Fibroblast of the aortic adventitia (primary cell): ENCODE measurements around the gene RGS6. TPM values are rescaled to one million over a fixed set of nuclear protein-coding genes. Genes with fewer than 3 reads are reported as not detected.

ENCODE experiments used
- DNase-seq: peaks from one replicate; pipeline ENCODE4 v3.0.0-alpha.2; 2010; ENCODE audit warnings: low read depth
- H3K4me3 ChIP-seq: 2 replicates; pipeline ENCODE4 v1.5.1; 2011; ENCODE audit warnings: low read depth, mild to moderate bottlenecking, control low read depth, low read length, moderate library complexity
- total RNA-seq: library from RNA; depleted of rRNA; stranded (reverse); fragments of >200 nt; gene quantifications from 2 replicates; pipeline ENCODE4 v1.2.3, GENCODE V29; 2012; ENCODE audit warnings: low replicate concordance
- TF ChIP-seq, protein P1 (sequence below): IDR thresholded peaks from 2 replicates; pipeline ENCODE4 v1.5.1; 2011; ENCODE audit warnings: mild to moderate bottlenecking, low read length, control low read depth, inconsistent platforms; ENCODE audit not compliant: insufficient read depth

The RGS6 gene
- total RNA-seq, 1 donor, result not detected

DNA sequence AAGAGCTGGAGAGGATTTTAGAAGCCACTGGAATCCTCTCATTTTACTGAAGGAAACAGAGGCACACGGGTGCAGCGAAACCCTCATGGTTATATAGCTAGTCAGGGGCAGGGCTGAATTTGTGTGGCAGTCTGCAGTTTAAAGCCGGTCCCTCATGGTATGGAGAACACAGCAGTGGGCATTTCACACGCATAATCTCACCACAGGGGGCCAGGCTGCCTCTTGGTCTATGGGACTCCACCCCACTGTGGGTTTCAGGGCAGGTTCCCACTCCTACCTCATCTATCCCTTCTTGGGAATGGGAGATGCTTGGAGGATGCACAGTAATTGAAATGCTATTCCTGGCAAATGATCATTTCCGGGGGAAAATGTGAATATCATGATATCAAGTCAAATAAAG is 400.6 kb downstream of the RGS6 start:
- no peak overlapping the region for H3K4me3 ChIP-seq
- TF ChIP-seq, protein P1, sequence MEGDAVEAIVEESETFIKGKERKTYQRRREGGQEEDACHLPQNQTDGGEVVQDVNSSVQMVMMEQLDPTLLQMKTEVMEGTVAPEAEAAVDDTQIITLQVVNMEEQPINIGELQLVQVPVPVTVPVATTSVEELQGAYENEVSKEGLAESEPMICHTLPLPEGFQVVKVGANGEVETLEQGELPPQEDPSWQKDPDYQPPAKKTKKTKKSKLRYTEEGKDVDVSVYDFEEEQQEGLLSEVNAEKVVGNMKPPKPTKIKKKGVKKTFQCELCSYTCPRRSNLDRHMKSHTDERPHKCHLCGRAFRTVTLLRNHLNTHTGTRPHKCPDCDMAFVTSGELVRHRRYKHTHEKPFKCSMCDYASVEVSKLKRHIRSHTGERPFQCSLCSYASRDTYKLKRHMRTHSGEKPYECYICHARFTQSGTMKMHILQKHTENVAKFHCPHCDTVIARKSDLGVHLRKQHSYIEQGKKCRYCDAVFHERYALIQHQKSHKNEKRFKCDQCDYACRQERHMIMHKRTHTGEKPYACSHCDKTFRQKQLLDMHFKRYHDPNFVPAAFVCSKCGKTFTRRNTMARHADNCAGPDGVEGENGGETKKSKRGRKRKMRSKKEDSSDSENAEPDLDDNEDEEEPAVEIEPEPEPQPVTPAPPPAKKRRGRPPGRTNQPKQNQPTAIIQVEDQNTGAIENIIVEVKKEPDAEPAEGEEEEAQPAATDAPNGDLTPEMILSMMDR, result no peak
- DNase-seq, result no peak

DNA sequence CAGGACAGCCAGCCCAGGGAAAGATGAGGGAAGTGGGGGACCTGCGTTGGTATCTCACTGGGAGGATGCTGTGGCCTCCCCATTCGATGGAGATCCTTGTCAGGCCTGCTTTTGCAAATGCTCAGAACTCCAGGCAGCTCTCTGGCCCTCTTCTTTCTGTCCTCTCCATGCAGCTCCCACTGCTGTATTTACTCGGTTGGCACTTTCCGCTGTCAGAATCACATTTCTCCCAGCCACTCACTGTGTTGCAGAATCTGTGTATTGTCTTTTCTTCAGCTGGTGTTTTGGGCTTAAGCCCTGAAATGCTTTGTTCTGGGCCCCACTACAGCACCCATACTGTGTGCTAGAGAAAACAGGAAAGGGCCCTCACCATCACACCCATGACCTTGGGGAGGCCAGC is 401.1 kb downstream of the RGS6 start:
- H3K4me3 ChIP-seq, result no peak overlapping the region
- TF ChIP-seq, protein P1, result no peak
- DNase-seq, result no peak

DNA sequence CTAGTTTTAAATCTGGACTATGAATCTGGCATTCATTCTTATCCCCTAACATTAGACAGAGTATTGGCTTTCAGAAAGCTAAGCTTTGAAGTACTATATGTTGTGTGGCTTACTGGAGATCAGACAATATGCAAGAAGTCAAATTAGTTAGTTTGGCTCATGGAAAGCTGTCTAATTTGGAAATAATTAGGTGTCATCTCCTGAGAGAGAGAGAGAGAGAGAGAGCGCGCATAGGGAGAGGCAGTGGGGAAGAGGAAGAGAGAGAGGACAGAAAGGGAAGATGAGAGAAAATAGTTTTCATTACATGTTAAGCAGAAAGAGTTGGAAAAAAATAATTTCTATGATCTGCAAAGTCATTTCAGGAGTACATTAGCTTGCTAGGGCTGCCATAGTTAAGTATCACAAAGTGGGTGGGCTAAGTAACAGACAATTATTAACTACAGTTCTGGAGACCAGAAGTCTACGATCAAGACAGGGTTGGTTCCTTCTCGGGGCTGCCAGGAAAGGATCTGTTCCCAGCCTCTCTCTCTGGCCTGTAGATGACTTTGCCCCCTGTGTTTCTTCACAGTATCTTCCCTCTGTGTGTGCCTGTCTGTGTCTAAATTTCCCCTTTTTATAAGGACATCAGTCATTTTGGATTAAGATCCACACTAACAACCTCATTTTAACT is 404.2 kb downstream of the RGS6 start:
- TF ChIP-seq, protein P1, result no peak
- DNase-seq, result no peak
- no peak overlapping the region for H3K4me3 ChIP-seq

DNA sequence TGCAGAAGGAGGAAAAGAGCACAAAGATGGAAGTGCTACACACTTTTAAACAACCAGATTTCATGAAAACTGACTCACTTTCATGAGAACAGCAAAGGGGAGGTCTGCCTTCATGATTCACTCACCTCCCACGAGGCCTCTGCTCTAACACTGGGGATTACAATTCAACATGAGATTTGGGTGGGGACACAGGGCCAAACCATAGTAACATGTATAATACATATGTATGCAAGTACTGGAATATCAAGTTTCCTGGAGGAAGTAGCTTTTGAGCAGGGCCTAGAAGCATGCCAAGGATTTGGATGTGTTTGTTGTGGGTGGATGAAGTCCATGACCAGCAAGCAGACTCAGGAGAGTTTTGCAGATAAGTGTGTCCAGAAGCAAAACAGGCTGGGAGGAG is 409.0 kb downstream of the RGS6 start:
- TF ChIP-seq, protein P1, result no peak
- DNase-seq, result no peak
- H3K4me3 ChIP-seq, result no peak overlapping the region

DNA sequence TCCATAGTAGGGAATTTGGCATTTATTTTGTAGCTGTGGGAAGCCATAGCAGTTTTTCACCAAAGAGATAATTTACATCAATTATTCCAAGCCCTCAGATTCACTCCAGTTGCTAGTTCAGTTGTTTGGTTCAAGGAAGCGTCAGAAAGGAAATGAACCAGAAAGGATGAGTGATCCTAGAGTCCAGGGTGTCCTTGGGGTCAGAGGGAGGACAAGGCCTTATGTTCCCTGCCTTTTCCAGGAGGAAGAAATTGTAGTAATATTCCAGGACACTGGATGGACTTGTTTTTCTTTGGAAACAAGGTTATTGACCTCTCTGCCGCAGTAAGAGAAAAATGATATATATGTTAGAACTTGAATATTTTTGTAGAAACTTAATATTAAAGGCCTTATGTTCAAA is 409.5 kb downstream of the RGS6 start:
- TF ChIP-seq, protein P1, result no peak
- DNase-seq, result no peak
- no peak overlapping the region for H3K4me3 ChIP-seq

DNA sequence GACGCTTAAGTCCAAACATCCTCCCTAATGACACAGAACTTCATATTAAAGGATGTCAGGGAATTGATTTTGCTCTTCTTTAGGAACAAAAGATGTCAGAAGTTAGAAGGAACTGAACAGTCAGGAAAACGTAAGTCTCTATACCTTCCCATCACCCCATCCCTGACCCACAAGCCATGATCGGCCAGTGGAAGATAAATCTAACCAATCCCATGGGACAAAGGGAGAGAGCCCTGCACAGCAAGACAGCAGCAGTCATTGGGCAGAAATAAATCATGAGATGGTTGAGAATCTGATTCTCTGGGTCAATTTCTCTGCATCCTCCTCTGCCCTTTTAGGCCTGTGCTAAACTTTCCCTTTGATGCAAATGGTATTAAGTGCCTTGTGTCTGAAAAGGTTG is 414.9 kb downstream of the RGS6 start:
- DNase-seq, result no peak
- no peak overlapping the region for H3K4me3 ChIP-seq
- TF ChIP-seq, protein P1, result no peak

DNA sequence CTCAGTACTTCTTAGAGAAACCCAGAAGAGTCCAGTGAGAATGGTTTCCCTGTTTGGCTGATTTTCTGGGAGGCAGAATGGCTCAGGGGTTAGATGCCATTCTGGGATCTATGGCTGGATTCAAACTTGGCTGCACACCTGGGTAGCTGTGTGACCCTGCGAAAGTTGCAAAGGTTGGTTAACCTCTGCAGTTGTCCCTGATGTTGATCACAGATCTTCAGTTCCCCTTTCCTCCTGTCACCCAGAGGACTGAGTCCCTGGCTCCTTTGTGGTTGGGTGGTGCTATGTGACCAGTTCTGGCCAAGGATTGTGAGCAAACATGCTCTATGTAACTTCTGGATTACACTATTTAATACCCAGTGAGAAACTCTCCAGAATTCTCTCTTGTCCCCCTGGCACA is 418.0 kb downstream of the RGS6 start:
- no peak overlapping the region for H3K4me3 ChIP-seq
- DNase-seq, result no peak
- TF ChIP-seq, protein P1, result no peak
